ENCODE measurements around the gene OSBPL8.

- TF ChIP-seq CTCF (IDR thresholded peaks at IDR 0.05; ENCODE audit: insufficient read depth, low read depth, low read length) (peak; percentile 78), EZH2 (IDR thresholded peaks at IDR 0.05; ENCODE audit: insufficient read depth, low read length) (no peak)
Observed at GRCh38 chr12:76455582-76456345, 103.8 kb downstream of the OSBPL8 start.

Data from astrocyte (in vitro differentiated cells and primary cell).